Fibroblast of lung (primary cell): Measurements from ENCODE around the gene PDE5A.

Experiments used
- CTCF ChIP-seq, 2 donors: IDR thresholded peaks in 1 of 2; conservative IDR thresholded peaks in 1 of 2; 1 replicate in 1 of 2; 2 replicates in 1 of 2; pipeline ENCODE4 v1.5.1; 2011 to 2012; ENCODE audit warnings: low read length in 2 of 2, control low read depth in 1 of 2, inconsistent platforms in 1 of 2, low read depth in 1 of 2, mild to moderate bottlenecking in 1 of 2
- EZH2 ChIP-seq: IDR thresholded peaks from 2 replicates; pipeline ENCODE4 v1.5.1; 2012; ENCODE audit warnings: low read length, control low read depth, mild to moderate bottlenecking; ENCODE audit errors: missing control alignments

DNA sequence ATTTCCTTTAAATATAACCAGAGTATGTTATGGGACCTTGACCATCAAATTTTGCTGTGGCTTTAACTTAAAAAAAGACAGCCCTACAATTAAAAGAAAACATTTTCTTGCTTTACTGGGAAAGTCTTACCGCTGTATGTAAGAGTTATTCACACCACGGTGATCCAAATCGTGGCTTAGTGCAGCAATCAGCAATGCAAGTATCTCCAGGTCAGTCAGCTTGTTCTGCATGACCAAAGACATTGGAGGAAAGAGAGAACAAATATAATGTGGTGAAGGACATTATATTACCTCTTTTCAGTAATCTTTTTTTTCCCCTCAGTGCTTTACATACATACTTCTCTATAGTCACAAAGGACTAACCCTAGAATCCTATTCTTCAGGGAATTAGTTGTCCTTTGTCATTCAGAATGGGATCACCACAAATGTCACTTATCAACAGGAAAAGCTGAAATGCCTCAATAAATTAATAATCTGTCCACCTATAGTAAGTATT, 109.6 kb downstream of the PDE5A start:
- no peak for TF ChIP-seq CTCF (conservative IDR thresholded peaks at IDR 0.05 in 1 of 2, IDR thresholded peaks at IDR 0.05 in 1 of 2; ENCODE audit: low read depth in 1 of 2, low read length in 2 of 2)
- no peak for TF ChIP-seq EZH2
